SK-N-SH (cell line): ENCODE data around the gene TAF1B. TPM values are rescaled to one million over a fixed set of nuclear protein-coding genes. Genes with fewer than 3 reads are reported as not detected.

ENCODE experiments used
- CTCF ChIA-PET: fragments of 300-600, 350-600 bp; formaldehyde crosslinking; extraction: SDS; loops from one replicate; lab custom pipeline; 2021; lab: Yijun Ruan, JAX
- POLR2A ChIA-PET: fragments of 350-600 bp; sonication (Branson Sonifier 250); formaldehyde crosslinking; extraction: SDS; loops from one replicate; lab custom pipeline; 2020; ENCODE audit warnings: antibody characterized with exemption, inconsistent platforms; lab: Yijun Ruan, JAX
- DNase-seq: peaks from one replicate; pipeline ENCODE4 v3.0.0; 2012
- H2AFZ ChIP-seq: fragments of 200-600 bp; sonication (generic); 2 replicates; pipeline ENCODE4 v1.8.1; 2016; ENCODE audit warnings: antibody characterized with exemption, mild to moderate bottlenecking, low read depth
- H3F3A ChIP-seq: fragments of 200-600 bp; sonication (generic); replicated peaks from 2 replicates; pipeline ENCODE3; 2016; ENCODE audit warnings: antibody characterized with exemption, mild to moderate bottlenecking; ENCODE audit not compliant: insufficient read depth
- H3K27ac ChIP-seq, 2 experiments: fragments of 200-500 bp in 1 of 2; fragments of 200-600 bp in 1 of 2; sonication (Bioruptor generic) in 1 of 2; sonication (generic), shearing (Covaris generic) in 1 of 2; 2 replicates each; pipeline versions ENCODE4 v1.5.1 to v1.6.1; 2014 to 2016; ENCODE audit warnings: low read depth in 2 of 2, inconsistent platforms in 1 of 2, low read length in 1 of 2, mild to moderate bottlenecking in 1 of 2, mixed read lengths in 1 of 2
- H3K27me3 ChIP-seq: fragments of 200-600 bp; sonication (generic), shearing (Covaris generic); 2 replicates; pipeline ENCODE4 v1.6.1; 2016; ENCODE audit warnings: mixed run types; ENCODE audit not compliant: insufficient read depth
- H3K36me3 ChIP-seq, 2 experiments: fragments of 200-500 bp in 1 of 2; fragments of 200-600 bp in 1 of 2; sonication (Bioruptor generic) in 1 of 2; sonication (generic) in 1 of 2; replicated peaks in 1 of 2; 2 replicates each; pipeline versions ENCODE3 to v1.5.1; 2014 to 2016; ENCODE audit warnings: low read length in 1 of 2, mild to moderate bottlenecking in 1 of 2; ENCODE audit not compliant: insufficient read depth in 2 of 2, control insufficient read depth in 1 of 2
- H3K4me1 ChIP-seq, 2 experiments: fragments of 200-500 bp in 1 of 2; fragments of 200-600 bp in 1 of 2; sonication (Bioruptor generic) in 1 of 2; sonication (generic), shearing (Covaris generic) in 1 of 2; 2 replicates each; pipeline versions ENCODE4 v1.5.1 to v1.6.1; 2014 to 2016; ENCODE audit warnings: low read depth in 1 of 2, low read length in 1 of 2, mixed run types in 1 of 2; ENCODE audit not compliant: insufficient read depth in 2 of 2, control insufficient read depth in 1 of 2
- H3K4me2 ChIP-seq: fragments of 200-600 bp; sonication (generic), shearing (Covaris generic); 2 replicates; pipeline ENCODE4 v1.6.1; 2017; ENCODE audit warnings: mixed run types
- H3K4me3 ChIP-seq, 2 experiments: fragments of 200-500 bp in 1 of 2; fragments of 200-600 bp in 1 of 2; sonication (Bioruptor generic) in 1 of 2; sonication (generic), shearing (Covaris generic) in 1 of 2; 2 replicates each; pipeline versions ENCODE4 v1.5.1 to v1.8.1; 2014 to 2016; ENCODE audit warnings: low read depth in 2 of 2, inconsistent platforms in 1 of 2, low read length in 1 of 2, mild to moderate bottlenecking in 1 of 2, mixed read lengths in 1 of 2, moderate library complexity in 1 of 2
- H3K79me2 ChIP-seq: fragments of 200-600 bp; sonication (generic); 2 replicates; pipeline ENCODE4 v1.8.1; 2017; ENCODE audit warnings: mild to moderate bottlenecking; ENCODE audit not compliant: insufficient read depth
- H3K9ac ChIP-seq: fragments of 200-600 bp; sonication (generic); 2 replicates; pipeline ENCODE4 v1.6.1; 2017; ENCODE audit warnings: mixed run types
- H3K9me2 ChIP-seq: fragments of 200-600 bp; sonication (generic); 2 replicates; pipeline ENCODE4 v1.6.1; 2017; ENCODE audit warnings: mixed run types
- H3K9me3 ChIP-seq: fragments of 200-600 bp; sonication (generic); 2 replicates; pipeline ENCODE4 v1.6.1; 2017; ENCODE audit warnings: mixed run types, mild to moderate bottlenecking, moderate library complexity
- H4K20me1 ChIP-seq: fragments of 200-600 bp; sonication (generic); 2 replicates; pipeline ENCODE4 v1.6.1; 2017; ENCODE audit warnings: mild to moderate bottlenecking, mixed run types; ENCODE audit not compliant: insufficient read depth
- ELF1 ChIP-seq: IDR thresholded peaks from 2 replicates; pipeline ENCODE4 v1.4.0; 2012
- EP300 ChIP-seq, 2 experiments: IDR thresholded peaks; 2 replicates each; pipeline versions ENCODE4 v1.4.0 to v1.6.1; 2012; ENCODE audit warnings: borderline replicate concordance in 1 of 2, low read depth in 1 of 2, low read length in 1 of 2
- EZH2phosphoT487 ChIP-seq: fragments of 200-600 bp; sonication (generic); IDR thresholded peaks from 2 replicates; pipeline ENCODE4 v1.6.1; 2017; ENCODE audit warnings: low read depth, mixed run types, mild to moderate bottlenecking, antibody characterized with exemption, moderate library complexity, borderline replicate concordance
- FOSL2 ChIP-seq: IDR thresholded peaks from 2 replicates; pipeline ENCODE4 v1.4.0; 2012; ENCODE audit warnings: low read depth, mild to moderate bottlenecking, moderate library complexity, borderline replicate concordance
- FOXJ3 ChIP-seq: sonication (generic); formaldehyde crosslinking; IDR thresholded peaks from 2 replicates; pipeline ENCODE4 v1.5.1; 2020; ENCODE audit warnings: mild to moderate bottlenecking, missing genetic modification reagents
- FOXM1 ChIP-seq: IDR thresholded peaks from 2 replicates; pipeline ENCODE4 v1.4.0; 2012; ENCODE audit warnings: low read depth, mild to moderate bottlenecking
- JUND ChIP-seq: IDR thresholded peaks from 2 replicates; pipeline ENCODE4 v1.4.0; 2012
- MEF2A ChIP-seq: IDR thresholded peaks from 2 replicates; pipeline ENCODE4 v1.4.0; 2012; ENCODE audit warnings: low read depth, borderline replicate concordance
- NFIC ChIP-seq: IDR thresholded peaks from 2 replicates; pipeline ENCODE4 v1.4.0; 2012; ENCODE audit warnings: borderline replicate concordance
- POLR2AphosphoS5 ChIP-seq: IDR thresholded peaks from 2 replicates; pipeline ENCODE4 v1.6.1; 2012; ENCODE audit warnings: low read depth, low read length
- RAD21 ChIP-seq: IDR thresholded peaks from 2 replicates; pipeline ENCODE4 v1.6.1; 2012; ENCODE audit warnings: mild to moderate bottlenecking, low read length
- RCOR1 ChIP-seq: fragments of 150-350 bp; IDR thresholded peaks from 2 replicates; pipeline ENCODE4 v1.6.1; 2017; ENCODE audit warnings: antibody characterized with exemption, low read length
- RFX5 ChIP-seq: IDR thresholded peaks from 2 replicates; pipeline ENCODE4 v1.6.1; 2012; ENCODE audit warnings: mild to moderate bottlenecking, improper control_type of control experiment, low read length
- RXRA ChIP-seq: IDR thresholded peaks from 2 replicates; pipeline ENCODE4 v1.4.0; 2012; ENCODE audit warnings: low read depth, mild to moderate bottlenecking, borderline replicate concordance
- SIN3A ChIP-seq: IDR thresholded peaks from 2 replicates; pipeline ENCODE4 v1.6.1; 2012; ENCODE audit warnings: low read depth, mild to moderate bottlenecking, low read length, moderate library complexity, borderline replicate concordance
- TAF1 ChIP-seq: IDR thresholded peaks from 2 replicates; pipeline ENCODE4 v1.6.1; 2012; ENCODE audit warnings: low read depth, mild to moderate bottlenecking, low read length, moderate library complexity, borderline replicate concordance
- TCF12 ChIP-seq: IDR thresholded peaks from 2 replicates; pipeline ENCODE4 v1.4.0; 2012
- ZBTB33 ChIP-seq: IDR thresholded peaks from 2 replicates; pipeline ENCODE4 v1.4.0; 2012; ENCODE audit warnings: low read depth, borderline replicate concordance
- WGBS: methylation state at CpG from one replicate; pipeline ENCODE4 v1.1.6; 2017; ENCODE audit warnings: low lambda C conversion rate; 5-methylcytosine and 5-hydroxymethylcytosine counted together
- polyA plus RNA-seq, 3 experiments: library from polyadenylated mRNA; depleted of rRNA; stranded (reverse); fragments of >200 nt; gene quantifications; 2 replicates each; pipeline ENCODE4 v1.2.3, GENCODE V29; 2012
- TF ChIP-seq, protein P1 (sequence below): fragments of 200-600 bp; sonication (generic); IDR thresholded peaks from 2 replicates; pipeline ENCODE4 v1.6.1; 2017; ENCODE audit warnings: antibody characterized with exemption, mild to moderate bottlenecking, moderate library complexity
- TF ChIP-seq, protein P2 (sequence below): IDR thresholded peaks from 2 replicates; pipeline ENCODE4 v1.6.1; 2012; ENCODE audit warnings: mild to moderate bottlenecking, low read depth, low read length, moderate library complexity
- TF ChIP-seq, protein P3 (sequence below): IDR thresholded peaks from 2 replicates; pipeline ENCODE4 v1.4.0; 2012; ENCODE audit warnings: low read depth

The TAF1B gene
- polyA plus RNA-seq, 1 of the 3 experiments (the other 2 are of a cell fraction): 7.8 TPM

GRCh38 chr2:9814129-9814868 lies 29.0 kb upstream of the TAF1B start:
- no peak overlapping the region for H3K9ac ChIP-seq
- POLR2A ChIA-PET: interaction anchor here (0.6 to 2.3 kb wide), 2 partner anchors 29 to 185 kb away, joined by 3 to 6 read pairs; partner anchors contain the start of gene TAF1B

DNA sequence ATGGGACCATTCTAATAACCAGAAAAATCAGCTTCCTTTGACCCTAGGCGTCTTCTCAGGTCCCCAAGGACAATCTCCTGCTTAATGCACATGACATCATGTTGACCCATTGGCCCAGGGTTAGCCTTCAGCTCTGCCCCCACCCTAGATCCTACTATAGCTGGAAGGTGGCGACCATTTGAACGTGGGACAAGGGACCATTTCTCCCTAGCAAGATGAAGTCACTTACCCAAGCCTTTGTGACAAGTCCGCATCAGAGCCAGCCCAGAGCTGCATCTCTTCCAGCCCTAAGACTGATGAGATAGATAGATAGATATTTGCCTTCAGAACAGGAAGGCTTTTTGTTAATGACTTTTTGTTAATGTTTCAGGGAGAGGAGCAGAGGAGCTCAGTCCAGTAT lies 28.2 kb upstream of the TAF1B start:
- Histone ChIP-seq H4K20me1 (no peaks in the 10 kb centered on the region), H3K36me3 (no peaks in the 10 kb centered on the region), H3K4me1 (peaks cover 0 to 7% of the 10 kb centered on the region in 2 experiments; a peak in 1 of 4 replicates), H3K4me2 (no peak overlapping the region), H3K4me3 (no peak overlapping the region), H3K9ac (no peak overlapping the region), H3K27me3 (no peaks in the 10 kb centered on the region), H3F3A (no peaks in the 10 kb centered on the region), H2AFZ (no peak overlapping the region), H3K27ac (no peak overlapping the region), H3K9me3 (no peaks in the 10 kb centered on the region), H3K79me2 (no peaks in the 10 kb centered on the region), H3K9me2 (no peaks in the 10 kb centered on the region)
- DNase-seq: no peak
- WGBS: 90% methylated on average over 3 of the region's 4 CpGs
- ChIA-PET CTCF (interaction anchor here (0.9 to 9.4 kb wide), 31 partner anchors 7 to 622 kb away, joined by 3 to 257 read pairs (median 14); partner anchors contain the start of genes KLF11 and TAF1B), POLR2A (interaction anchor here (2.3 kb wide), 1 partner anchor 28 kb away, joined by 6 read pairs; the partner anchor contains the start of gene TAF1B)
- TF ChIP-seq POLR2AphosphoS5: no peak
- no peak for TF ChIP-seq NFIC
- no peak for TF ChIP-seq TCF12
- TF ChIP-seq ZBTB33: no peak
- no peak for TF ChIP-seq EZH2phosphoT487
- no peak for TF ChIP-seq RFX5
- TF ChIP-seq, protein P1, sequence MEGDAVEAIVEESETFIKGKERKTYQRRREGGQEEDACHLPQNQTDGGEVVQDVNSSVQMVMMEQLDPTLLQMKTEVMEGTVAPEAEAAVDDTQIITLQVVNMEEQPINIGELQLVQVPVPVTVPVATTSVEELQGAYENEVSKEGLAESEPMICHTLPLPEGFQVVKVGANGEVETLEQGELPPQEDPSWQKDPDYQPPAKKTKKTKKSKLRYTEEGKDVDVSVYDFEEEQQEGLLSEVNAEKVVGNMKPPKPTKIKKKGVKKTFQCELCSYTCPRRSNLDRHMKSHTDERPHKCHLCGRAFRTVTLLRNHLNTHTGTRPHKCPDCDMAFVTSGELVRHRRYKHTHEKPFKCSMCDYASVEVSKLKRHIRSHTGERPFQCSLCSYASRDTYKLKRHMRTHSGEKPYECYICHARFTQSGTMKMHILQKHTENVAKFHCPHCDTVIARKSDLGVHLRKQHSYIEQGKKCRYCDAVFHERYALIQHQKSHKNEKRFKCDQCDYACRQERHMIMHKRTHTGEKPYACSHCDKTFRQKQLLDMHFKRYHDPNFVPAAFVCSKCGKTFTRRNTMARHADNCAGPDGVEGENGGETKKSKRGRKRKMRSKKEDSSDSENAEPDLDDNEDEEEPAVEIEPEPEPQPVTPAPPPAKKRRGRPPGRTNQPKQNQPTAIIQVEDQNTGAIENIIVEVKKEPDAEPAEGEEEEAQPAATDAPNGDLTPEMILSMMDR: no peak
- no peak for TF ChIP-seq RXRA
- TF ChIP-seq FOXM1: no peak
- TF ChIP-seq TAF1: no peak
- no peak for TF ChIP-seq RAD21
- no peak for TF ChIP-seq MEF2A
- no peak for TF ChIP-seq JUND

More at GRCh38 chr2:9814129-9814868, 29.0 kb upstream of the TAF1B start:
- no peak overlapping the region for H3K4me2 ChIP-seq
- peak overlapping the region in 1 of 2 experiments; percentile 4; a peak in 1 of 4 replicates for H3K4me3 ChIP-seq
- H3K9me3 ChIP-seq: no peaks in the 10 kb centered on the region
- TF ChIP-seq, protein P2, sequence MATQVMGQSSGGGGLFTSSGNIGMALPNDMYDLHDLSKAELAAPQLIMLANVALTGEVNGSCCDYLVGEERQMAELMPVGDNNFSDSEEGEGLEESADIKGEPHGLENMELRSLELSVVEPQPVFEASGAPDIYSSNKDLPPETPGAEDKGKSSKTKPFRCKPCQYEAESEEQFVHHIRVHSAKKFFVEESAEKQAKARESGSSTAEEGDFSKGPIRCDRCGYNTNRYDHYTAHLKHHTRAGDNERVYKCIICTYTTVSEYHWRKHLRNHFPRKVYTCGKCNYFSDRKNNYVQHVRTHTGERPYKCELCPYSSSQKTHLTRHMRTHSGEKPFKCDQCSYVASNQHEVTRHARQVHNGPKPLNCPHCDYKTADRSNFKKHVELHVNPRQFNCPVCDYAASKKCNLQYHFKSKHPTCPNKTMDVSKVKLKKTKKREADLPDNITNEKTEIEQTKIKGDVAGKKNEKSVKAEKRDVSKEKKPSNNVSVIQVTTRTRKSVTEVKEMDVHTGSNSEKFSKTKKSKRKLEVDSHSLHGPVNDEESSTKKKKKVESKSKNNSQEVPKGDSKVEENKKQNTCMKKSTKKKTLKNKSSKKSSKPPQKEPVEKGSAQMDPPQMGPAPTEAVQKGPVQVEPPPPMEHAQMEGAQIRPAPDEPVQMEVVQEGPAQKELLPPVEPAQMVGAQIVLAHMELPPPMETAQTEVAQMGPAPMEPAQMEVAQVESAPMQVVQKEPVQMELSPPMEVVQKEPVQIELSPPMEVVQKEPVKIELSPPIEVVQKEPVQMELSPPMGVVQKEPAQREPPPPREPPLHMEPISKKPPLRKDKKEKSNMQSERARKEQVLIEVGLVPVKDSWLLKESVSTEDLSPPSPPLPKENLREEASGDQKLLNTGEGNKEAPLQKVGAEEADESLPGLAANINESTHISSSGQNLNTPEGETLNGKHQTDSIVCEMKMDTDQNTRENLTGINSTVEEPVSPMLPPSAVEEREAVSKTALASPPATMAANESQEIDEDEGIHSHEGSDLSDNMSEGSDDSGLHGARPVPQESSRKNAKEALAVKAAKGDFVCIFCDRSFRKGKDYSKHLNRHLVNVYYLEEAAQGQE: no peak
- TF ChIP-seq TCF12 (no peak), EP300 (IDR thresholded peaks at IDR 0.05; ENCODE audit: borderline replicate concordance in 1 of 2, low read depth in 1 of 2, low read length in 1 of 2) (no peak), RCOR1 (no peak), FOSL2 (no peak), SIN3A (no peak), ELF1 (no peak), FOXJ3 (CRISPR knock-in tag) (no peak)
- TF ChIP-seq, protein P3, sequence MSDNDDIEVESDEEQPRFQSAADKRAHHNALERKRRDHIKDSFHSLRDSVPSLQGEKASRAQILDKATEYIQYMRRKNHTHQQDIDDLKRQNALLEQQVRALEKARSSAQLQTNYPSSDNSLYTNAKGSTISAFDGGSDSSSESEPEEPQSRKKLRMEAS: no peak
- CTCF ChIA-PET: interaction anchor here (0.6 to 9.4 kb wide), 101 partner anchors 8 to 632 kb away, joined by 3 to 257 read pairs (median 5); partner anchors contain the start of genes KLF11 and TAF1B
- no peak overlapping the region for H3K27ac ChIP-seq
- H4K20me1 ChIP-seq: no peaks in the 10 kb centered on the region
- H3K36me3 ChIP-seq: no peaks in the 10 kb centered on the region
- no peak for DNase-seq
- H3F3A ChIP-seq: no peaks in the 10 kb centered on the region
- WGBS: 76% methylated on average over 24 of the region's 24 CpGs
- no peaks in the 10 kb centered on the region for H3K9me2 ChIP-seq
- H3K27me3 ChIP-seq: no peaks in the 10 kb centered on the region
- no peaks in the 10 kb centered on the region for H3K79me2 ChIP-seq
- H3K4me1 ChIP-seq: peaks cover 0 to 7% of the 10 kb centered on the region in 2 experiments; a peak in 1 of 4 replicates
- H2AFZ ChIP-seq: no peak overlapping the region
